Heart left ventricle (tissue), 13 donors: ENCODE results near the gene BRAP.
"Not testable (repeated sequence)": the region's sequence is repeated elsewhere in the genome, so short reads cannot be mapped to it uniquely, and the experiment has no call there.

ENCODE experiments used
- POLR2A ChIP-seq, 2 donors: fragments of 450-650 bp; IDR thresholded peaks; one replicate each; pipeline ENCODE4 v1.6.1; 2017; ENCODE audit warnings: antibody characterized with exemption in 2 of 2, mild to moderate bottlenecking in 2 of 2, moderate library complexity in 2 of 2
- TF ChIP-seq, protein P1 (sequence below), 12 donors: fragments of 200-600 bp; sonication (generic) in 4 of 12; IDR thresholded peaks; one replicate each; pipeline versions ENCODE4 v1.5.0 to v1.8.0; 2018 to 2022; ENCODE audit warnings: antibody characterized with exemption in 12 of 12, mild to moderate bottlenecking in 5 of 12
- donor health status: ischemic (EF 13 %, LVEDD 7.1; RV severe dilation, severe dysfunction).
- donor health status: DM: no; HTN: yes; CAD: no.
- donor health status: DM: no; HTN: no; CAD: no.
- donor health status: ischemic (EF 25% LVEDD 6.9; RV normal size, moderate dysfunction).
- donor health status: ischemic (EF 25% LVEDD 5.7; RV mildly dilated, moderate dysfunction).
- donor health status: ischemic (EF 35%, LVEDD 5.7; RV mildly dilated, moderate dysfunction).
- donor health status: nonischemic (EF 11% LVEDD 7.7; RV severe dilation, severe dysfunction).
- donor health status: DM: yes; HTN: yes; CAD: no.
- donor health status: PGD.
- donor health status: ischemic (EF 29% LVEDD 5.4; RV normal size, mild dysfunction).
- donor health status: nonischemic (EF 23%, LVEDD 6.1; RV moderate dilation, normal function).

DNA sequence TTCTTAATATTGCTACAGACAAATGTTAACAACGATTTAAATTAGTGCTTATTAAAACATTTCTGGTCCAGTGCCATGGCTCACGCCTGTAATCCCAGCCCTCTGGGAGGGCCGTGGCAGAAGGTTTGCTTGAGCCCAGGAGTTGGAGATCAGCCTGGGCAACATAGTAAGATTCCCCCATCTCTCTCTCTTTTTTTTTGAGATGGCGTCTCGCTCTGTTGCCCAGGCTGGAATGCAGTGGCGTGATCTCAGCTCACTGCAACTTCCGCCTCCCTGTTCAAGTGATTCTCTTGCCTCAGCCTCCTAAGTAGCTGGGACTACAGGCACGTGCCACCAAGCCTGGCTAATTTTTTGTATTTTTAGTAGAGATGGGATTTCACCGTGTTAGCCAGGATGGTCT, 33.2 kb downstream of the BRAP start:
- TF ChIP-seq, protein P1, sequence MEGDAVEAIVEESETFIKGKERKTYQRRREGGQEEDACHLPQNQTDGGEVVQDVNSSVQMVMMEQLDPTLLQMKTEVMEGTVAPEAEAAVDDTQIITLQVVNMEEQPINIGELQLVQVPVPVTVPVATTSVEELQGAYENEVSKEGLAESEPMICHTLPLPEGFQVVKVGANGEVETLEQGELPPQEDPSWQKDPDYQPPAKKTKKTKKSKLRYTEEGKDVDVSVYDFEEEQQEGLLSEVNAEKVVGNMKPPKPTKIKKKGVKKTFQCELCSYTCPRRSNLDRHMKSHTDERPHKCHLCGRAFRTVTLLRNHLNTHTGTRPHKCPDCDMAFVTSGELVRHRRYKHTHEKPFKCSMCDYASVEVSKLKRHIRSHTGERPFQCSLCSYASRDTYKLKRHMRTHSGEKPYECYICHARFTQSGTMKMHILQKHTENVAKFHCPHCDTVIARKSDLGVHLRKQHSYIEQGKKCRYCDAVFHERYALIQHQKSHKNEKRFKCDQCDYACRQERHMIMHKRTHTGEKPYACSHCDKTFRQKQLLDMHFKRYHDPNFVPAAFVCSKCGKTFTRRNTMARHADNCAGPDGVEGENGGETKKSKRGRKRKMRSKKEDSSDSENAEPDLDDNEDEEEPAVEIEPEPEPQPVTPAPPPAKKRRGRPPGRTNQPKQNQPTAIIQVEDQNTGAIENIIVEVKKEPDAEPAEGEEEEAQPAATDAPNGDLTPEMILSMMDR (IDR thresholded peaks at IDR 0.05): not testable (repeated sequence)
- TF ChIP-seq POLR2A (IDR thresholded peaks at IDR 0.05): not testable (repeated sequence)
